GM12878 (cell line): ENCODE results near the gene SMARCD3. TPM values are rescaled to one million over a fixed set of nuclear protein-coding genes. Genes with fewer than 3 reads are reported as not detected.

Source experiments
- ATAC-seq: fragments of 200-7000 bp; cut with Tn5 transposase; 3 replicates; pipeline ENCODE4 v1.9.1; 2020; ENCODE audit warnings: mild to moderate bottlenecking, moderate library complexity
- BruUV-seq: library from RNA; stranded (reverse); fragments of 400-500 nt; replicated peaks from 2 replicates; lab custom pipeline; 2021; lab: Mats Ljungman, UMichigan
- CTCF ChIA-PET: fragments of 300-600 bp; sonication (Branson Sonifier 250); formaldehyde crosslinking; extraction: SDS; loops from one replicate; lab custom pipeline; 2021; ENCODE audit warnings: inconsistent platforms; lab: Yijun Ruan, JAX
- POLR2A ChIA-PET: fragments of 350-600 bp; formaldehyde crosslinking; extraction: SDS; loops from one replicate; lab custom pipeline; 2021; ENCODE audit warnings: inconsistent platforms; lab: Charles Lee
- RAD21 ChIA-PET: fragments of 300-600 bp; sonication (Branson Sonifier 250); formaldehyde crosslinking; loops from one replicate; lab custom pipeline; 2023; ENCODE audit warnings: antibody characterized with exemption; ENCODE audit not compliant: unreplicated experiment; lab: Charles Lee
- SMC1A ChIA-PET: fragments of 300-600 bp; sonication (Branson Sonifier 250); formaldehyde crosslinking; loops from one replicate; lab custom pipeline; 2023; ENCODE audit not compliant: unreplicated experiment, uncharacterized antibody; lab: Charles Lee
- DNase-seq: peaks from one replicate; pipeline ENCODE4 v3.0.0-alpha.2; 2011; ENCODE audit warnings: low read depth, low spot score
- FAIRE-seq: peaks from 3 replicates; lab custom pipeline; 2011; peaks lifted over from hg19 to GRCh38; lab: Jason Lieb, UNC
- H2AFZ ChIP-seq: 2 replicates; pipeline ENCODE4 v1.6.0; 2011; ENCODE audit warnings: low read depth, low read length, control low read depth; ENCODE audit not compliant: control insufficient read depth
- H3K27ac ChIP-seq: 2 replicates; pipeline ENCODE4 v1.5.1; 2011; ENCODE audit warnings: control low read depth; ENCODE audit not compliant: control insufficient read depth, insufficient read depth
- H3K27me3 ChIP-seq, 2 experiments: replicated peaks in 1 of 2; 2 replicates each; pipeline versions ENCODE4 v1.6.0 to v1.6.1; 2011; ENCODE audit warnings: low read length in 1 of 2; ENCODE audit not compliant: control insufficient read depth in 2 of 2, insufficient read depth in 2 of 2
- H3K36me3 ChIP-seq, 2 experiments: 2 replicates each; pipeline ENCODE4 v1.5.1; 2011; ENCODE audit warnings: low read length in 1 of 2; ENCODE audit not compliant: control insufficient read depth in 2 of 2, insufficient read depth in 2 of 2
- H3K4me1 ChIP-seq: 2 replicates; pipeline ENCODE4 v1.6.1; 2011; ENCODE audit warnings: mild to moderate bottlenecking, low read length, moderate library complexity, mixed read lengths; ENCODE audit not compliant: control insufficient read depth, insufficient read depth
- H3K4me2 ChIP-seq: 2 replicates; pipeline ENCODE4 v1.6.0; 2011; ENCODE audit warnings: control low read depth; ENCODE audit not compliant: control insufficient read depth, insufficient read depth
- H3K4me3 ChIP-seq: fragments of 200-600 bp; sonication (generic); 2 replicates; pipeline ENCODE4 v1.5.1; 2016
- H3K79me2 ChIP-seq: 2 replicates; pipeline ENCODE4 v1.6.0; 2011; ENCODE audit warnings: low read length; ENCODE audit not compliant: control insufficient read depth, insufficient read depth
- H3K9ac ChIP-seq: 2 replicates; pipeline ENCODE4 v1.8.0; 2011; ENCODE audit warnings: low read length, control low read depth, mixed read lengths; ENCODE audit not compliant: control insufficient read depth, insufficient read depth
- H3K9me3 ChIP-seq: replicated peaks from 3 replicates; pipeline ENCODE4 v1.5.1; 2011; ENCODE audit warnings: mild to moderate bottlenecking, low read length; ENCODE audit not compliant: control insufficient read depth, insufficient read depth
- H4K20me1 ChIP-seq: 2 replicates; pipeline ENCODE4 v1.6.0; 2011; ENCODE audit not compliant: control insufficient read depth, insufficient read depth
- BACH1 ChIP-seq: fragments of 450-650 bp; IDR thresholded peaks from 2 replicates; pipeline ENCODE4 v1.6.1; 2017; ENCODE audit warnings: mild to moderate bottlenecking, borderline replicate concordance
- CEBPB ChIP-seq, 2 experiments: fragments of 150-350 bp in 1 of 2; IDR thresholded peaks; 2 replicates each; pipeline ENCODE4 v1.6.1; 2012 to 2014; ENCODE audit warnings: low read depth in 2 of 2, low read length in 2 of 2, borderline replicate concordance in 1 of 2, inconsistent platforms in 1 of 2
- CHD1 ChIP-seq: IDR thresholded peaks from 2 replicates; pipeline ENCODE4 v1.6.1; 2012; ENCODE audit warnings: low read depth, low read length, improper control_type of control experiment
- HDAC2 ChIP-seq: fragments of 200-600 bp; sonication (generic); IDR thresholded peaks from 2 replicates; pipeline ENCODE4 v1.6.1; 2017
- PML ChIP-seq: IDR thresholded peaks from 2 replicates; pipeline ENCODE4 v1.6.1; 2012; ENCODE audit warnings: low read length, inconsistent platforms
- ZBED1 ChIP-seq: IDR thresholded peaks from 2 replicates; pipeline ENCODE4 v1.6.1; 2016; ENCODE audit warnings: borderline replicate concordance
- ZNF274 ChIP-seq: IDR thresholded peaks from one replicate; pipeline ENCODE4 v1.8.0; 2011; ENCODE audit not compliant: insufficient read length, insufficient read depth
- WGBS: methylation state at CpG from one replicate; pipeline ENCODE4 v1.1.6; 2016; ENCODE audit warnings: low lambda C conversion rate; ENCODE audit not compliant: insufficient replicate concordance, insufficient coverage; ENCODE audit errors: missing lambda C conversion rate; 5-methylcytosine and 5-hydroxymethylcytosine counted together
- in situ Hi-C: fragments of 300-500 bp; cut with MboI; formaldehyde crosslinking; loops from 9 replicates; pipeline ENCODE4 v1.14.3; 2018; ENCODE audit warnings: mixed read lengths
- intact Hi-C: fragments of 100-400 bp; cut with micrococcal nuclease; formaldehyde crosslinking; loops from one replicate; pipeline ENCODE4 v1.14.2; 2022; ENCODE audit not compliant: unreplicated experiment
- polyA plus RNA-seq, 11 experiments: library from polyadenylated mRNA; depleted of rRNA in 4 of 11; unstranded in 6 of 11; stranded (reverse) in 5 of 11; fragments of >200 nt; fragmentation: Nextera tagmentation in 4 of 11; fragmentation: Illumina TruSeq in 1 of 11; extraction: Ambion mirVana in 4 of 11; extraction: Trizol in 1 of 11; gene quantifications; 1 replicate in 1 of 11; 2 replicates in 10 of 11; pipeline versions ENCODE4 v1.2.1 to v1.2.3, GENCODE V29; 2011 to 2016; ENCODE audit warnings: inconsistent platforms in 2 of 11, missing spikeins in 2 of 11, low read depth in 1 of 11
- total RNA-seq, 4 experiments: library from RNA; depleted of rRNA in 3 of 4; stranded (reverse); fragments of >200 nt in 3 of 4; fragmentation: Illumina TruSeq in 1 of 4; extraction: Trizol in 1 of 4; gene quantifications; 2 replicates each; pipeline versions ENCODE4 v1.2.1 to v1.2.3, GENCODE V29; 2013 to 2021
- TF ChIP-seq, protein P1 (sequence below): IDR thresholded peaks from 2 replicates; pipeline ENCODE4 v1.6.1; 2012; ENCODE audit warnings: mild to moderate bottlenecking, low read depth, low read length
- TF ChIP-seq, protein P2 (sequence below): fragments of 450-650 bp; IDR thresholded peaks from 2 replicates; pipeline ENCODE4 v1.6.1; 2017; ENCODE audit warnings: low read depth, mild to moderate bottlenecking, moderate library complexity
- TF ChIP-seq, protein P3 (sequence below): fragments of 450-650 bp; IDR thresholded peaks from 2 replicates; pipeline ENCODE4 v1.6.1; 2017; ENCODE audit warnings: antibody characterized with exemption, mild to moderate bottlenecking, moderate library complexity
- TF ChIP-seq, protein P4 (sequence below): IDR thresholded peaks from 2 replicates; pipeline ENCODE4 v1.6.1; 2012; ENCODE audit warnings: low read depth, low read length, improper control_type of control experiment

Gene SMARCD3
- total and polyA plus RNA-seq, 10 of the 15 experiments (the other 5 are each of a cell fraction or from before 2014, with no cell fraction given), result 0.11 to 1.4 (median 0.16) TPM

DNA sequence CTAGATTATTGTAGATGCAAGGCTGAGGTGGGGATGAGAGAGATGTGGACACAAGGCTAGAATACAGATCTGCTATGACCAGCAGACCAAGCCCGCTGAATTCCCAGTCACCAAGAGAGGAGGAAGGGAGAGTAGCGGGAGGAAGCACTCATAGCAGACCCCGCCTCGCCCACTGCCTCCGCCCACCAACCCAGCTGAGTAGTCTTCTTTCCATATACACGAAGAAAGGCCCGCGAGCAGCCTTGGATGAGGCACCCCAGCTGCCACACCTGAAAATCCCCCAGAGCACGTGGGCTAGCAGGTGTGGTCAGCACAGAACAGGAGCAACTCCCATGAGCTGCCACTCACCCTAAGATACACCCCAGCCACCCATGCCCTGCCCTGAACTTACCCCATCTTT, 30.3 kb downstream of the SMARCD3 start:
- H3K36me3 ChIP-seq, result peaks cover 32 to 33% of the 10 kb centered on the region in 2 experiments
- no peaks in the 10 kb centered on the region for H3K79me2 ChIP-seq
- H3K4me1 ChIP-seq, result no peaks in the 10 kb centered on the region
- ATAC-seq, result no peak
- no peaks in the 10 kb centered on the region for H3K9me3 ChIP-seq
- POLR2A ChIA-PET, result no interaction called here
- CTCF ChIA-PET, result interaction anchor here (2.3 kb wide), 2 partner anchors 9 to 26 kb away, joined by 6 to 11 read pairs; partner anchors contain the start of gene ABCF2
- no peak overlapping the region for H3K4me2 ChIP-seq
- WGBS, result 88% methylated on average over 9 of the region's 9 CpGs
- TF ChIP-seq, protein P1, sequence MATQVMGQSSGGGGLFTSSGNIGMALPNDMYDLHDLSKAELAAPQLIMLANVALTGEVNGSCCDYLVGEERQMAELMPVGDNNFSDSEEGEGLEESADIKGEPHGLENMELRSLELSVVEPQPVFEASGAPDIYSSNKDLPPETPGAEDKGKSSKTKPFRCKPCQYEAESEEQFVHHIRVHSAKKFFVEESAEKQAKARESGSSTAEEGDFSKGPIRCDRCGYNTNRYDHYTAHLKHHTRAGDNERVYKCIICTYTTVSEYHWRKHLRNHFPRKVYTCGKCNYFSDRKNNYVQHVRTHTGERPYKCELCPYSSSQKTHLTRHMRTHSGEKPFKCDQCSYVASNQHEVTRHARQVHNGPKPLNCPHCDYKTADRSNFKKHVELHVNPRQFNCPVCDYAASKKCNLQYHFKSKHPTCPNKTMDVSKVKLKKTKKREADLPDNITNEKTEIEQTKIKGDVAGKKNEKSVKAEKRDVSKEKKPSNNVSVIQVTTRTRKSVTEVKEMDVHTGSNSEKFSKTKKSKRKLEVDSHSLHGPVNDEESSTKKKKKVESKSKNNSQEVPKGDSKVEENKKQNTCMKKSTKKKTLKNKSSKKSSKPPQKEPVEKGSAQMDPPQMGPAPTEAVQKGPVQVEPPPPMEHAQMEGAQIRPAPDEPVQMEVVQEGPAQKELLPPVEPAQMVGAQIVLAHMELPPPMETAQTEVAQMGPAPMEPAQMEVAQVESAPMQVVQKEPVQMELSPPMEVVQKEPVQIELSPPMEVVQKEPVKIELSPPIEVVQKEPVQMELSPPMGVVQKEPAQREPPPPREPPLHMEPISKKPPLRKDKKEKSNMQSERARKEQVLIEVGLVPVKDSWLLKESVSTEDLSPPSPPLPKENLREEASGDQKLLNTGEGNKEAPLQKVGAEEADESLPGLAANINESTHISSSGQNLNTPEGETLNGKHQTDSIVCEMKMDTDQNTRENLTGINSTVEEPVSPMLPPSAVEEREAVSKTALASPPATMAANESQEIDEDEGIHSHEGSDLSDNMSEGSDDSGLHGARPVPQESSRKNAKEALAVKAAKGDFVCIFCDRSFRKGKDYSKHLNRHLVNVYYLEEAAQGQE, result no peak
- TF ChIP-seq CEBPB (IDR thresholded peaks at IDR 0.05; ENCODE audit: borderline replicate concordance in 1 of 2, low read depth in 2 of 2, low read length in 2 of 2) (no peak), ZNF274 (no peak), HDAC2 (no peak), CHD1 (no peak), ZBED1 (no peak), PML (no peak), BACH1 (no peak)
- TF ChIP-seq, protein P2, sequence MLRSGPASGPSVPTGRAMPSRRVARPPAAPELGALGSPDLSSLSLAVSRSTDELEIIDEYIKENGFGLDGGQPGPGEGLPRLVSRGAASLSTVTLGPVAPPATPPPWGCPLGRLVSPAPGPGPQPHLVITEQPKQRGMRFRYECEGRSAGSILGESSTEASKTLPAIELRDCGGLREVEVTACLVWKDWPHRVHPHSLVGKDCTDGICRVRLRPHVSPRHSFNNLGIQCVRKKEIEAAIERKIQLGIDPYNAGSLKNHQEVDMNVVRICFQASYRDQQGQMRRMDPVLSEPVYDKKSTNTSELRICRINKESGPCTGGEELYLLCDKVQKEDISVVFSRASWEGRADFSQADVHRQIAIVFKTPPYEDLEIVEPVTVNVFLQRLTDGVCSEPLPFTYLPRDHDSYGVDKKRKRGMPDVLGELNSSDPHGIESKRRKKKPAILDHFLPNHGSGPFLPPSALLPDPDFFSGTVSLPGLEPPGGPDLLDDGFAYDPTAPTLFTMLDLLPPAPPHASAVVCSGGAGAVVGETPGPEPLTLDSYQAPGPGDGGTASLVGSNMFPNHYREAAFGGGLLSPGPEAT, result no peak
- TF ChIP-seq, protein P3, sequence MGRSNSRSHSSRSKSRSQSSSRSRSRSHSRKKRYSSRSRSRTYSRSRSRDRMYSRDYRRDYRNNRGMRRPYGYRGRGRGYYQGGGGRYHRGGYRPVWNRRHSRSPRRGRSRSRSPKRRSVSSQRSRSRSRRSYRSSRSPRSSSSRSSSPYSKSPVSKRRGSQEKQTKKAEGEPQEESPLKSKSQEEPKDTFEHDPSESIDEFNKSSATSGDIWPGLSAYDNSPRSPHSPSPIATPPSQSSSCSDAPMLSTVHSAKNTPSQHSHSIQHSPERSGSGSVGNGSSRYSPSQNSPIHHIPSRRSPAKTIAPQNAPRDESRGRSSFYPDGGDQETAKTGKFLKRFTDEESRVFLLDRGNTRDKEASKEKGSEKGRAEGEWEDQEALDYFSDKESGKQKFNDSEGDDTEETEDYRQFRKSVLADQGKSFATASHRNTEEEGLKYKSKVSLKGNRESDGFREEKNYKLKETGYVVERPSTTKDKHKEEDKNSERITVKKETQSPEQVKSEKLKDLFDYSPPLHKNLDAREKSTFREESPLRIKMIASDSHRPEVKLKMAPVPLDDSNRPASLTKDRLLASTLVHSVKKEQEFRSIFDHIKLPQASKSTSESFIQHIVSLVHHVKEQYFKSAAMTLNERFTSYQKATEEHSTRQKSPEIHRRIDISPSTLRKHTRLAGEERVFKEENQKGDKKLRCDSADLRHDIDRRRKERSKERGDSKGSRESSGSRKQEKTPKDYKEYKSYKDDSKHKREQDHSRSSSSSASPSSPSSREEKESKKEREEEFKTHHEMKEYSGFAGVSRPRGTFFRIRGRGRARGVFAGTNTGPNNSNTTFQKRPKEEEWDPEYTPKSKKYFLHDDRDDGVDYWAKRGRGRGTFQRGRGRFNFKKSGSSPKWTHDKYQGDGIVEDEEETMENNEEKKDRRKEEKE, result no peak
- TF ChIP-seq, protein P4, sequence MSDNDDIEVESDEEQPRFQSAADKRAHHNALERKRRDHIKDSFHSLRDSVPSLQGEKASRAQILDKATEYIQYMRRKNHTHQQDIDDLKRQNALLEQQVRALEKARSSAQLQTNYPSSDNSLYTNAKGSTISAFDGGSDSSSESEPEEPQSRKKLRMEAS, result no peak
- TF ChIP-seq, all 136 proteins: peak for 0
- intact Hi-C loops, result no loop called here
- Histone ChIP-seq H3K9ac (no peak overlapping the region), H3K4me3 (no peak overlapping the region), H4K20me1 (no peaks in the 10 kb centered on the region), H3K27me3 (no peaks in the 10 kb centered on the region), H3K27ac (no peak overlapping the region), H2AFZ (no peak overlapping the region)
- DNase-seq (no peak), FAIRE-seq (no peak)
- ChIA-PET SMC1A (no interaction called here), RAD21 (no interaction called here)
- BruUV-seq, result no TSS peak
- in situ Hi-C loops, result no loop called here
